ENCODE data around the gene OR2T29. TPM values are rescaled to one million over a fixed set of nuclear protein-coding genes. Genes with fewer than 3 reads are reported as not detected.

Gene OR2T29
- total RNA-seq, 1 donor from 2014 or later: not detected

Other genes starting within 250 kb of the OR2T29 start
- not detected in 2 replicates for gene OR2M7, start 238.2 kb downstream of the OR2T29 start, total RNA-seq
- not detected in 2 replicates for gene OR14C36, start 214.0 kb downstream of the OR2T29 start, total RNA-seq
- gene OR2T4, start 201.1 kb downstream of the OR2T29 start, total RNA-seq: not detected in 2 replicates
- not detected in 2 replicates for gene OR2T6, start 187.0 kb downstream of the OR2T29 start, total RNA-seq
- not detected in 2 replicates for gene OR2T1, start 159.7 kb downstream of the OR2T29 start, total RNA-seq
- gene OR2T2, start 117.1 kb downstream of the OR2T29 start, total RNA-seq: not detected in 2 replicates
- gene OR2T3, start 89.4 kb downstream of the OR2T29 start, total RNA-seq: not detected in 2 replicates
- not detected in 2 replicates for gene OR2T5, start 74.2 kb downstream of the OR2T29 start, total RNA-seq
- gene OR2G6, start 54.7 kb downstream of the OR2T29 start, total RNA-seq: not detected in 2 replicates
- not detected in 2 replicates for gene OR2T34, start 12.0 kb upstream of the OR2T29 start, total RNA-seq
- gene OR2T10, start 34.9 kb upstream of the OR2T29 start, total RNA-seq: not detected in 2 replicates
- gene OR2T11, start 72.3 kb upstream of the OR2T29 start, total RNA-seq: not detected in 2 replicates
- gene OR2T35, start 82.5 kb upstream of the OR2T29 start, total RNA-seq: not detected in 2 replicates
- gene OR2T27, start 92.8 kb upstream of the OR2T29 start, total RNA-seq: not detected in 2 replicates
- not detected in 2 replicates for gene OR14I1, start 140.0 kb upstream of the OR2T29 start, total RNA-seq
- not detected in 2 replicates for gene LYPD8, start 193.0 kb upstream of the OR2T29 start, total RNA-seq